GM12878 (cell line): ENCODE results near the gene TRIM25. TPM values are rescaled to one million over a fixed set of nuclear protein-coding genes. Genes with fewer than 3 reads are reported as not detected.

Source experiments
- ATAC-seq: fragments of 200-7000 bp; cut with Tn5 transposase; 3 replicates; pipeline ENCODE4 v1.9.1; 2020; ENCODE audit warnings: mild to moderate bottlenecking, moderate library complexity
- BruUV-seq: library from RNA; stranded (reverse); fragments of 400-500 nt; replicated peaks from 2 replicates; lab custom pipeline; 2021; lab: Mats Ljungman, UMichigan
- CTCF ChIA-PET: fragments of 300-600 bp; sonication (Branson Sonifier 250); formaldehyde crosslinking; extraction: SDS; loops from one replicate; lab custom pipeline; 2021; ENCODE audit warnings: inconsistent platforms; lab: Yijun Ruan, JAX
- POLR2A ChIA-PET: fragments of 350-600 bp; formaldehyde crosslinking; extraction: SDS; loops from one replicate; lab custom pipeline; 2021; ENCODE audit warnings: inconsistent platforms; lab: Charles Lee
- RAD21 ChIA-PET: fragments of 300-600 bp; sonication (Branson Sonifier 250); formaldehyde crosslinking; loops from one replicate; lab custom pipeline; 2023; ENCODE audit warnings: antibody characterized with exemption; ENCODE audit not compliant: unreplicated experiment; lab: Charles Lee
- SMC1A ChIA-PET: fragments of 300-600 bp; sonication (Branson Sonifier 250); formaldehyde crosslinking; loops from one replicate; lab custom pipeline; 2023; ENCODE audit not compliant: unreplicated experiment, uncharacterized antibody; lab: Charles Lee
- DNase-seq: peaks from one replicate; pipeline ENCODE4 v3.0.0-alpha.2; 2011; ENCODE audit warnings: low read depth, low spot score
- FAIRE-seq: peaks from 3 replicates; lab custom pipeline; 2011; peaks lifted over from hg19 to GRCh38; lab: Jason Lieb, UNC
- H2AFZ ChIP-seq: 2 replicates; pipeline ENCODE4 v1.6.0; 2011; ENCODE audit warnings: low read depth, low read length, control low read depth; ENCODE audit not compliant: control insufficient read depth
- H3K27ac ChIP-seq: 2 replicates; pipeline ENCODE4 v1.5.1; 2011; ENCODE audit warnings: control low read depth; ENCODE audit not compliant: control insufficient read depth, insufficient read depth
- H3K27me3 ChIP-seq, 2 experiments: replicated peaks in 1 of 2; 2 replicates each; pipeline versions ENCODE4 v1.6.0 to v1.6.1; 2011; ENCODE audit warnings: low read length in 1 of 2; ENCODE audit not compliant: control insufficient read depth in 2 of 2, insufficient read depth in 2 of 2
- H3K36me3 ChIP-seq, 2 experiments: 2 replicates each; pipeline ENCODE4 v1.5.1; 2011; ENCODE audit warnings: low read length in 1 of 2; ENCODE audit not compliant: control insufficient read depth in 2 of 2, insufficient read depth in 2 of 2
- H3K4me1 ChIP-seq: 2 replicates; pipeline ENCODE4 v1.6.1; 2011; ENCODE audit warnings: mild to moderate bottlenecking, low read length, moderate library complexity, mixed read lengths; ENCODE audit not compliant: control insufficient read depth, insufficient read depth
- H3K4me2 ChIP-seq: 2 replicates; pipeline ENCODE4 v1.6.0; 2011; ENCODE audit warnings: control low read depth; ENCODE audit not compliant: control insufficient read depth, insufficient read depth
- H3K4me3 ChIP-seq: fragments of 200-600 bp; sonication (generic); 2 replicates; pipeline ENCODE4 v1.5.1; 2016
- H3K79me2 ChIP-seq: 2 replicates; pipeline ENCODE4 v1.6.0; 2011; ENCODE audit warnings: low read length; ENCODE audit not compliant: control insufficient read depth, insufficient read depth
- H3K9ac ChIP-seq: 2 replicates; pipeline ENCODE4 v1.8.0; 2011; ENCODE audit warnings: low read length, control low read depth, mixed read lengths; ENCODE audit not compliant: control insufficient read depth, insufficient read depth
- H3K9me3 ChIP-seq: replicated peaks from 3 replicates; pipeline ENCODE4 v1.5.1; 2011; ENCODE audit warnings: mild to moderate bottlenecking, low read length; ENCODE audit not compliant: control insufficient read depth, insufficient read depth
- H4K20me1 ChIP-seq: 2 replicates; pipeline ENCODE4 v1.6.0; 2011; ENCODE audit not compliant: control insufficient read depth, insufficient read depth
- CEBPB ChIP-seq, 2 experiments: fragments of 150-350 bp in 1 of 2; IDR thresholded peaks; 2 replicates each; pipeline ENCODE4 v1.6.1; 2012 to 2014; ENCODE audit warnings: low read depth in 2 of 2, low read length in 2 of 2, borderline replicate concordance in 1 of 2, inconsistent platforms in 1 of 2
- IKZF1 ChIP-seq: fragments of 450-650 bp; conservative IDR thresholded peaks from 2 replicates; pipeline ENCODE4 v1.6.1; 2017; ENCODE audit warnings: antibody characterized with exemption, mild to moderate bottlenecking
- JUNB ChIP-seq: IDR thresholded peaks from 2 replicates; pipeline ENCODE4 v1.6.1; 2016; ENCODE audit warnings: antibody characterized with exemption, mild to moderate bottlenecking
- KDM1A ChIP-seq: fragments of 200-600 bp; sonication (generic); IDR thresholded peaks from 2 replicates; pipeline ENCODE4 v1.6.1; 2016; ENCODE audit warnings: borderline replicate concordance
- KLF5 ChIP-seq: fragments of 450-650 bp; IDR thresholded peaks from 2 replicates; pipeline ENCODE4 v1.6.1; 2014; ENCODE audit warnings: mild to moderate bottlenecking; ENCODE audit not compliant: partially characterized antibody
- POLR2AphosphoS5 ChIP-seq: IDR thresholded peaks from 2 replicates; pipeline ENCODE4 v1.6.1; 2011; ENCODE audit warnings: mild to moderate bottlenecking, low read length, inconsistent platforms
- POU2F2 ChIP-seq: IDR thresholded peaks from 3 replicates; pipeline ENCODE4 v1.6.1; 2011; ENCODE audit warnings: low read depth, mild to moderate bottlenecking, low read length, borderline replicate concordance
- RAD51 ChIP-seq: fragments of 450-650 bp; IDR thresholded peaks from 2 replicates; pipeline ENCODE4 v1.6.1; 2016; ENCODE audit warnings: moderate library complexity, mild to moderate bottlenecking, inconsistent platforms
- ZNF384 ChIP-seq: IDR thresholded peaks from 2 replicates; pipeline ENCODE4 v1.6.1; 2012; ENCODE audit warnings: low read depth, mild to moderate bottlenecking, low read length, improper control_type of control experiment, borderline replicate concordance
- ZNF622 ChIP-seq: fragments of 450-650 bp; IDR thresholded peaks from 2 replicates; pipeline ENCODE4 v1.6.1; 2017; ENCODE audit warnings: mild to moderate bottlenecking, inconsistent platforms
- WGBS: methylation state at CpG from one replicate; pipeline ENCODE4 v1.1.6; 2016; ENCODE audit warnings: low lambda C conversion rate; ENCODE audit not compliant: insufficient replicate concordance, insufficient coverage; ENCODE audit errors: missing lambda C conversion rate; 5-methylcytosine and 5-hydroxymethylcytosine counted together
- in situ Hi-C: fragments of 300-500 bp; cut with MboI; formaldehyde crosslinking; loops from 9 replicates; pipeline ENCODE4 v1.14.3; 2018; ENCODE audit warnings: mixed read lengths
- intact Hi-C: fragments of 100-400 bp; cut with micrococcal nuclease; formaldehyde crosslinking; loops from one replicate; pipeline ENCODE4 v1.14.2; 2022; ENCODE audit not compliant: unreplicated experiment
- polyA plus RNA-seq, 11 experiments: library from polyadenylated mRNA; depleted of rRNA in 4 of 11; unstranded in 6 of 11; stranded (reverse) in 5 of 11; fragments of >200 nt; fragmentation: Nextera tagmentation in 4 of 11; fragmentation: Illumina TruSeq in 1 of 11; extraction: Ambion mirVana in 4 of 11; extraction: Trizol in 1 of 11; gene quantifications; 1 replicate in 1 of 11; 2 replicates in 10 of 11; pipeline versions ENCODE4 v1.2.1 to v1.2.3, GENCODE V29; 2011 to 2016; ENCODE audit warnings: inconsistent platforms in 2 of 11, missing spikeins in 2 of 11, low read depth in 1 of 11
- total RNA-seq, 4 experiments: library from RNA; depleted of rRNA in 3 of 4; stranded (reverse); fragments of >200 nt in 3 of 4; fragmentation: Illumina TruSeq in 1 of 4; extraction: Trizol in 1 of 4; gene quantifications; 2 replicates each; pipeline versions ENCODE4 v1.2.1 to v1.2.3, GENCODE V29; 2013 to 2021
- TF ChIP-seq, protein P1 (sequence below): fragments of 450-650 bp; formaldehyde crosslinking; IDR thresholded peaks from 2 replicates; pipeline ENCODE4 v1.5.0; 2022; ENCODE audit warnings: mild to moderate bottlenecking, missing genetic modification characterization
- TF ChIP-seq, protein P2 (sequence below): IDR thresholded peaks from 2 replicates; pipeline ENCODE4 v1.6.1; 2012; ENCODE audit warnings: low read depth, low read length, improper control_type of control experiment
- TF ChIP-seq, protein P3 (sequence below): fragments of 450-650 bp; IDR thresholded peaks from 2 replicates; pipeline ENCODE4 v1.6.1; 2016; ENCODE audit warnings: mild to moderate bottlenecking
- TF ChIP-seq, protein P4 (sequence below): fragments of 450-650 bp; IDR thresholded peaks from 2 replicates; pipeline ENCODE4 v1.6.1; 2018; ENCODE audit warnings: borderline replicate concordance, mild to moderate bottlenecking; ENCODE audit not compliant: partially characterized antibody

TRIM25 gene
- total and polyA plus RNA-seq, 10 of the 15 experiments (the other 5 are each of a cell fraction or from before 2014, with no cell fraction given), result 10.5 to 123 (median 51.3) TPM

DNA sequence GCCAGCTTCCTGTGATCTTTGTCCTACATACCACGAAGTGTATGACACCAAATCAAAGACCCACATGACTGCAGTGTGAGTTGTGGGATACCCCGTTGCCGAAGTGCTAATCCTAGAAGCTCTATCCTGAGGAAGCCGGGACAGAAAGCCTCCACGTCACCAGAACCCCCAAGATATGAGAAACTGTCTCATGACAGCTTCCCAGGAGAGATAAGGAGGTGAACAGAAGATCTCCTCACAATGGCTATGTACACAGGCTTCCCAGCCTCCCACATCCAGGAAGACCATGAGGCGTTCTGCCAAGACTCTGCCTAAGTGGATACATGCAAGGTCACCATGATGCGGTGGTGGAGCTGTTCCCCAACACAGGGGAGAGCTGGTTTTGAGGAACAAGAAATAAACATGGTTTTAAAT is 37.1 kb downstream of the TRIM25 start (continued):
- TF ChIP-seq POLR2AphosphoS5 (no peak), ZNF384 (no peak), IKZF1 (no peak)
- TF ChIP-seq, all 136 proteins: peak for 0

DNA sequence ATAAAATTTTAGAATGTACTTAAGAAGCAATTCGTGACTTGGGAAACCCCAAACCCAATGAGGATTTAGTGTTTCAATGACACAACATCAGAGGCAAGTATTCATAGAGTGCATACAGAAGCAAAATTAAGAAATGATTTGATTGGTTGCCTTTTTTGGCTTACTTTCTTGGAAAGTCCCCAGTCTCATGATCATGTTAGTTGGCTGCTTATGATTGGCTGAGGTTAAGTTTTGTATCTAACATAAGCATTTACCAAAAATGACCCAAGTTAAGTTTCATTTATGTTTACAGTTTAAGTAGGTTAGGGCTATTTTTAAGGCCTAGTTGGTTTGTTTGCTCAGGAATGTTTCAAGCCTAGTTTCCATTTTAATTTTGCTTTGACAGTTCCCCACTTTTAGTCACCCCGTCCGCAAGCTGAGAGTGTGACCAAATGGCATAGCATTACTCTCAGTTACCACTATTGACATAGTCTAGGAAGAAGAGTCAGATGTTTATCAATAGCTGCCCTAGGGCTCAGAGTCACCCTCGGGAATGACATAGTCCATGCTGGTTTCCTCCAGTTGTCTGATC is 43.7 kb downstream of the TRIM25 start:
- FAIRE-seq, result peak; percentile 83
- peak overlapping the region; percentile 82 for H3K27ac ChIP-seq
- H3K4me3 ChIP-seq, result no peak overlapping the region
- no peaks in the 10 kb centered on the region; a peak in 1 of 4 replicates for H3K36me3 ChIP-seq
- no peak overlapping the region for H3K9ac ChIP-seq
- ChIA-PET POLR2A (no interaction called here), CTCF (interaction anchor here (0.7 to 2.2 kb wide), 5 partner anchors 21 to 69 kb away, joined by 3 to 7 read pairs (median 4); partner anchors contain the start of genes C17orf67 and DGKE), RAD21 (interaction anchor here (0.8 to 3.2 kb wide), 2 partner anchors 19 to 33 kb away, joined by 3 to 10 read pairs; no protein-coding TSS in a partner anchor), SMC1A (interaction anchor here (0.9 to 2.0 kb wide), 6 partner anchors 19 to 50 kb away, joined by 3 to 5 read pairs (median 4); no protein-coding TSS in a partner anchor)
- no peak overlapping the region for H2AFZ ChIP-seq
- BruUV-seq, result no TSS peak
- H3K79me2 ChIP-seq, result no peaks in the 10 kb centered on the region
- peaks cover 10% of the 10 kb centered on the region for H3K9me3 ChIP-seq
- H4K20me1 ChIP-seq, result no peaks in the 10 kb centered on the region
- H3K4me1 ChIP-seq, result peaks cover 9% of the 10 kb centered on the region
- DNase-seq, result peak; percentile 75
- H3K4me2 ChIP-seq, result no peak overlapping the region; the same call in 1 of the 2 replicates
- WGBS, result 13% methylated on average over 4 of the region's 4 CpGs
- peak; percentile 88 for ATAC-seq
- H3K27me3 ChIP-seq, result no peaks in the 10 kb centered on the region
- intact Hi-C loops, result no loop called here
- in situ Hi-C loops, result no loop called here
- no peak for TF ChIP-seq KLF5
- TF ChIP-seq CEBPB (IDR thresholded peaks at IDR 0.05; ENCODE audit: borderline replicate concordance in 1 of 2, low read depth in 2 of 2, low read length in 2 of 2), result no peak
- TF ChIP-seq JUNB, result no peak; the same call in 1 of the 2 replicates
- TF ChIP-seq, protein P1, sequence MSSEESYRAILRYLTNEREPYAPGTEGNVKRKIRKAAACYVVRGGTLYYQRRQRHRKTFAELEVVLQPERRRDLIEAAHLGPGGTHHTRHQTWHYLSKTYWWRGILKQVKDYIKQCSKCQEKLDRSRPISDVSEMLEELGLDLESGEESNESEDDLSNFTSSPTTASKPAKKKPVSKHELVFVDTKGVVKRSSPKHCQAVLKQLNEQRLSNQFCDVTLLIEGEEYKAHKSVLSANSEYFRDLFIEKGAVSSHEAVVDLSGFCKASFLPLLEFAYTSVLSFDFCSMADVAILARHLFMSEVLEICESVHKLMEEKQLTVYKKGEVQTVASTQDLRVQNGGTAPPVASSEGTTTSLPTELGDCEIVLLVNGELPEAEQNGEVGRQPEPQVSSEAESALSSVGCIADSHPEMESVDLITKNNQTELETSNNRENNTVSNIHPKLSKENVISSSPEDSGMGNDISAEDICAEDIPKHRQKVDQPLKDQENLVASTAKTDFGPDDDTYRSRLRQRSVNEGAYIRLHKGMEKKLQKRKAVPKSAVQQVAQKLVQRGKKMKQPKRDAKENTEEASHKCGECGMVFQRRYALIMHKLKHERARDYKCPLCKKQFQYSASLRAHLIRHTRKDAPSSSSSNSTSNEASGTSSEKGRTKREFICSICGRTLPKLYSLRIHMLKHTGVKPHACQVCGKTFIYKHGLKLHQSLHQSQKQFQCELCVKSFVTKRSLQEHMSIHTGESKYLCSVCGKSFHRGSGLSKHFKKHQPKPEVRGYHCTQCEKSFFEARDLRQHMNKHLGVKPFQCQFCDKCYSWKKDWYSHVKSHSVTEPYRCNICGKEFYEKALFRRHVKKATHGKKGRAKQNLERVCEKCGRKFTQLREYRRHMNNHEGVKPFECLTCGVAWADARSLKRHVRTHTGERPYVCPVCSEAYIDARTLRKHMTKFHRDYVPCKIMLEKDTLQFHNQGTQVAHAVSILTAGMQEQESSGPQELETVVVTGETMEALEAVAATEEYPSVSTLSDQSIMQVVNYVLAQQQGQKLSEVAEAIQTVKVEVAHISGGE, result no peak
- TF ChIP-seq POU2F2, result 0 out of 3 replicates have a peak, but pooled peaks have one; percentile 19
- TF ChIP-seq KDM1A, result no peak
- TF ChIP-seq RAD51, result no peak
- TF ChIP-seq, protein P2, sequence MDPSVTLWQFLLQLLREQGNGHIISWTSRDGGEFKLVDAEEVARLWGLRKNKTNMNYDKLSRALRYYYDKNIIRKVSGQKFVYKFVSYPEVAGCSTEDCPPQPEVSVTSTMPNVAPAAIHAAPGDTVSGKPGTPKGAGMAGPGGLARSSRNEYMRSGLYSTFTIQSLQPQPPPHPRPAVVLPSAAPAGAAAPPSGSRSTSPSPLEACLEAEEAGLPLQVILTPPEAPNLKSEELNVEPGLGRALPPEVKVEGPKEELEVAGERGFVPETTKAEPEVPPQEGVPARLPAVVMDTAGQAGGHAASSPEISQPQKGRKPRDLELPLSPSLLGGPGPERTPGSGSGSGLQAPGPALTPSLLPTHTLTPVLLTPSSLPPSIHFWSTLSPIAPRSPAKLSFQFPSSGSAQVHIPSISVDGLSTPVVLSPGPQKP, result no peak
- TF ChIP-seq, protein P3, sequence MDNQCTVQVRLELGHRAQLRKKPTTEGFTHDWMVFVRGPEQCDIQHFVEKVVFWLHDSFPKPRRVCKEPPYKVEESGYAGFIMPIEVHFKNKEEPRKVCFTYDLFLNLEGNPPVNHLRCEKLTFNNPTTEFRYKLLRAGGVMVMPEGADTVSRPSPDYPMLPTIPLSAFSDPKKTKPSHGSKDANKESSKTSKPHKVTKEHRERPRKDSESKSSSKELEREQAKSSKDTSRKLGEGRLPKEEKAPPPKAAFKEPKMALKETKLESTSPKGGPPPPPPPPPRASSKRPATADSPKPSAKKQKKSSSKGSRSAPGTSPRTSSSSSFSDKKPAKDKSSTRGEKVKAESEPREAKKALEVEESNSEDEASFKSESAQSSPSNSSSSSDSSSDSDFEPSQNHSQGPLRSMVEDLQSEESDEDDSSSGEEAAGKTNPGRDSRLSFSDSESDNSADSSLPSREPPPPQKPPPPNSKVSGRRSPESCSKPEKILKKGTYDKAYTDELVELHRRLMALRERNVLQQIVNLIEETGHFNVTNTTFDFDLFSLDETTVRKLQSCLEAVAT, result no peak
- TF ChIP-seq ZNF622, result no peak
- TF ChIP-seq, protein P4, sequence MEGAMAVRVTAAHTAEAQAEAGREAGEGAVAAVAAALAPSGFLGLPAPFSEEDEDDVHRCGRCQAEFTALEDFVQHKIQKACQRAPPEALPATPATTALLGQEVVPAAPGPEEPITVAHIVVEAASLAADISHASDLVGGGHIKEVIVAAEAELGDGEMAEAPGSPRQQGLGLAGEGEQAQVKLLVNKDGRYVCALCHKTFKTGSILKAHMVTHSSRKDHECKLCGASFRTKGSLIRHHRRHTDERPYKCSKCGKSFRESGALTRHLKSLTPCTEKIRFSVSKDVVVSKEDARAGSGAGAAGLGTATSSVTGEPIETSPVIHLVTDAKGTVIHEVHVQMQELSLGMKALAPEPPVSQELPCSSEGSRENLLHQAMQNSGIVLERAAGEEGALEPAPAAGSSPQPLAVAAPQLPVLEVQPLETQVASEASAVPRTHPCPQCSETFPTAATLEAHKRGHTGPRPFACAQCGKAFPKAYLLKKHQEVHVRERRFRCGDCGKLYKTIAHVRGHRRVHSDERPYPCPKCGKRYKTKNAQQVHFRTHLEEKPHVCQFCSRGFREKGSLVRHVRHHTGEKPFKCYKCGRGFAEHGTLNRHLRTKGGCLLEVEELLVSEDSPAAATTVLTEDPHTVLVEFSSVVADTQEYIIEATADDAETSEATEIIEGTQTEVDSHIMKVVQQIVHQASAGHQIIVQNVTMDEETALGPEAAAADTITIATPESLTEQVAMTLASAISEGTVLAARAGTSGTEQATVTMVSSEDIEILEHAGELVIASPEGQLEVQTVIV, result no peak
